Nephron (organoid): ENCODE data around the gene PPIE.
"Not testable (repeated sequence)": the region's sequence is repeated elsewhere in the genome, so short reads cannot be mapped to it uniquely, and the experiment has no call there.

Experiments
- H3K27ac Mint-ChIP-seq, 3 experiments: 2 replicates each; pipeline ENCODE4 v1.8.0; 2020; ENCODE audit warnings: mixed read lengths in 3 of 3, mild to moderate bottlenecking in 2 of 3, moderate library complexity in 1 of 3
- H3K27me3 Mint-ChIP-seq: 2 replicates; pipeline ENCODE4 v1.8.0; 2021; ENCODE audit warnings: low read depth, mild to moderate bottlenecking, moderate library complexity, mixed read lengths
- H3K36me3 Mint-ChIP-seq: 2 replicates; pipeline ENCODE4 v1.8.0; 2020; ENCODE audit warnings: low read depth, mixed read lengths
- H3K4me1 Mint-ChIP-seq: 2 replicates; pipeline ENCODE4 v1.8.0; 2020; ENCODE audit warnings: mixed read lengths
- H3K4me3 Mint-ChIP-seq, 3 experiments: 2 replicates each; pipeline ENCODE4 v1.8.0; 2020; ENCODE audit warnings: mild to moderate bottlenecking in 3 of 3, mixed read lengths in 3 of 3, moderate library complexity in 2 of 3
- H3K9me3 Mint-ChIP-seq: 2 replicates; pipeline ENCODE4 v1.8.0; 2020; ENCODE audit warnings: mixed read lengths
- CTCF ChIP-seq, 3 experiments: fragments of 200-600 bp; sonication (generic); IDR thresholded peaks; one replicate each; pipeline ENCODE4 v1.5.0; 2021; ENCODE audit warnings: antibody characterized with exemption in 3 of 3; ENCODE audit not compliant: unreplicated experiment in 3 of 3

Gene PPIE

GRCh38 chr1:39761016-39761415, 22.3 kb downstream of the PPIE start:
- H3K9me3 Mint-ChIP-seq: no peaks in the 10 kb centered on the region
- peaks cover 4% of the 10 kb centered on the region for H3K4me1 Mint-ChIP-seq
- TF ChIP-seq CTCF (IDR thresholded peaks at IDR 0.05; ENCODE audit: unreplicated experiment in 3 of 3): no peak
- no peaks in the 10 kb centered on the region for H3K27me3 Mint-ChIP-seq
- H3K36me3 Mint-ChIP-seq: peaks cover 25% of the 10 kb centered on the region
- H3K27ac Mint-ChIP-seq: no peak overlapping the region
- H3K4me3 Mint-ChIP-seq: no peak overlapping the region

GRCh38 chr1:39761557-39762260, 23.0 kb downstream of the PPIE start:
- H3K36me3 Mint-ChIP-seq: peaks cover 22% of the 10 kb centered on the region
- no peaks in the 10 kb centered on the region for H3K9me3 Mint-ChIP-seq
- H3K27me3 Mint-ChIP-seq: peaks cover 4% of the 10 kb centered on the region
- TF ChIP-seq CTCF (IDR thresholded peaks at IDR 0.05; ENCODE audit: unreplicated experiment in 3 of 3): no peak
- H3K4me3 Mint-ChIP-seq: no peak overlapping the region
- peak overlapping the region in 1 of 3 experiments; percentile 33 for H3K27ac Mint-ChIP-seq
- H3K4me1 Mint-ChIP-seq: no peaks in the 10 kb centered on the region

- H3K4me1 Mint-ChIP-seq: no peaks in the 10 kb centered on the region
- no peak for TF ChIP-seq CTCF (IDR thresholded peaks at IDR 0.05; ENCODE audit: unreplicated experiment in 3 of 3)
- H3K4me3 Mint-ChIP-seq: no peak overlapping the region
- peaks cover 16% of the 10 kb centered on the region for H3K36me3 Mint-ChIP-seq
- H3K27ac Mint-ChIP-seq: no peak overlapping the region
- no peaks in the 10 kb centered on the region for H3K9me3 Mint-ChIP-seq
- peaks cover 4% of the 10 kb centered on the region for H3K27me3 Mint-ChIP-seq
Measured at GRCh38 chr1:39762550-39763540, 24.2 kb downstream of the PPIE start.

GRCh38 chr1:39763619-39764374, 25.1 kb downstream of the PPIE start:
- H3K4me1 Mint-ChIP-seq, H3K4me3 Mint-ChIP-seq, H3K27me3 Mint-ChIP-seq, H3K9me3 Mint-ChIP-seq, H3K27ac Mint-ChIP-seq: not testable (repeated sequence)
- peaks cover 11% of the 10 kb centered on the region for H3K36me3 Mint-ChIP-seq

GRCh38 chr1:39764512-39764911, 25.8 kb downstream of the PPIE start:
- not testable (repeated sequence) for H3K4me3 Mint-ChIP-seq, H3K36me3 Mint-ChIP-seq, H3K9me3 Mint-ChIP-seq, H3K27ac Mint-ChIP-seq, H3K27me3 Mint-ChIP-seq, H3K4me1 Mint-ChIP-seq

- H3K9me3 Mint-ChIP-seq, H3K4me3 Mint-ChIP-seq, H3K36me3 Mint-ChIP-seq, H3K4me1 Mint-ChIP-seq: not testable (repeated sequence)
- Mint-ChIP-seq H3K27ac (peak overlapping the region in 1 of 3 experiments; percentile 56), H3K27me3 (peaks cover 12% of the 10 kb centered on the region)
Measured at GRCh38 chr1:39766466-39766865, 27.8 kb downstream of the PPIE start.

GRCh38 chr1:39769502-39769901, 30.8 kb downstream of the PPIE start:
- not testable (repeated sequence) for H3K27ac Mint-ChIP-seq, H3K4me1 Mint-ChIP-seq, H3K4me3 Mint-ChIP-seq, H3K36me3 Mint-ChIP-seq, H3K9me3 Mint-ChIP-seq
- peaks cover 12% of the 10 kb centered on the region for H3K27me3 Mint-ChIP-seq

- H3K27ac Mint-ChIP-seq, H3K9me3 Mint-ChIP-seq, H3K4me1 Mint-ChIP-seq, H3K36me3 Mint-ChIP-seq: not testable (repeated sequence)
- Mint-ChIP-seq H3K27me3 (peaks cover 12% of the 10 kb centered on the region), H3K4me3 (peak overlapping the region; percentile 29 to 68 (median 57))
Measured at GRCh38 chr1:39770100-39771021, 31.7 kb downstream of the PPIE start.

GRCh38 chr1:39771022-39771532, 32.4 kb downstream of the PPIE start, which contains the start of gene OXCT2:
Gene OXCT2 (minus strand): TSS chr1:39771348. CDS start chr1:39771255, 93 bp downstream.
- not testable (repeated sequence) for H3K27ac Mint-ChIP-seq, H3K36me3 Mint-ChIP-seq, H3K9me3 Mint-ChIP-seq, H3K4me1 Mint-ChIP-seq
- H3K4me3 Mint-ChIP-seq: peak within 1 kb of the TSS; percentile 29 to 68 (median 57)
- peaks cover 12% of the 10 kb centered on the region for H3K27me3 Mint-ChIP-seq

GRCh38 chr1:39773369-39773979, 34.8 kb downstream of the PPIE start:
- not testable (repeated sequence) for H3K4me3 Mint-ChIP-seq, H3K27ac Mint-ChIP-seq, H3K4me1 Mint-ChIP-seq, H3K9me3 Mint-ChIP-seq, H3K36me3 Mint-ChIP-seq
- peaks cover 11% of the 10 kb centered on the region for H3K27me3 Mint-ChIP-seq
